WI38 (cell line): ENCODE data around the gene KCNJ6.
A peak's percentile ranks its signal among the peaks of the same experiment; 100 is the strongest.

Experiments
- H3K4me3 ChIP-seq: 2 replicates; pipeline ENCODE4 v1.5.1; 2011; ENCODE audit warnings: low read depth, mild to moderate bottlenecking, control low read depth, low read length
- CTCF ChIP-seq: IDR thresholded peaks from 2 replicates; pipeline ENCODE4 v1.5.1; 2012; ENCODE audit warnings: low read depth, mild to moderate bottlenecking, control low read depth, low read length

KCNJ6 gene

GRCh38 chr21:37874481-37874880 lies 41.8 kb downstream of the KCNJ6 start:
- no peak overlapping the region for H3K4me3 ChIP-seq
- no peak for TF ChIP-seq CTCF

GRCh38 chr21:37873655-37874054 lies 42.6 kb downstream of the KCNJ6 start:
- TF ChIP-seq CTCF: peak; percentile 13; the same call in 1 of the 2 replicates
- H3K4me3 ChIP-seq: no peak overlapping the region

- TF ChIP-seq CTCF: no peak
- no peak overlapping the region for H3K4me3 ChIP-seq
Observed at GRCh38 chr21:37871121-37871862, 45.0 kb downstream of the KCNJ6 start.

GRCh38 chr21:37870221-37870620 lies 46.0 kb downstream of the KCNJ6 start:
- no peak for TF ChIP-seq CTCF
- no peak overlapping the region for H3K4me3 ChIP-seq

GRCh38 chr21:37869661-37870060 lies 46.6 kb downstream of the KCNJ6 start:
- no peak for TF ChIP-seq CTCF
- H3K4me3 ChIP-seq: no peak overlapping the region

GRCh38 chr21:37868446-37869295 lies 47.6 kb downstream of the KCNJ6 start:
- no peak overlapping the region for H3K4me3 ChIP-seq
- no peak for TF ChIP-seq CTCF

- no peak for TF ChIP-seq CTCF
- H3K4me3 ChIP-seq: no peak overlapping the region
Observed at GRCh38 chr21:37866027-37866426, 50.2 kb downstream of the KCNJ6 start.
